ENCODE measurements around the gene ARF3.

- no peak for TF ChIP-seq CTCF (IDR thresholded peaks at IDR 0.05)
- TF ChIP-seq REST (IDR thresholded peaks at IDR 0.05; ENCODE audit: insufficient read depth in 1 of 2, low read depth in 2 of 2, low read length in 1 of 2) = no peak
- TF ChIP-seq SIN3A (IDR thresholded peaks at IDR 0.05; ENCODE audit: borderline replicate concordance, insufficient read depth, low read depth, low read length) = no peak
Observed at GRCh38 chr12:48978741-48979601, 21.7 kb upstream of the ARF3 start.

Measured in Panc1 (cell line).